K562 (cell line): ENCODE data around the gene SLC5A2. TPM values are rescaled to one million over a fixed set of nuclear protein-coding genes. Genes with fewer than 3 reads are reported as not detected.

Experiments
- CBFB ChIP-seq: sonication (generic); formaldehyde crosslinking; IDR thresholded peaks from 2 replicates; pipeline ENCODE4 v1.4.0; 2020; ENCODE audit warnings: mild to moderate bottlenecking, missing genetic modification reagents
- FOXA3 ChIP-seq, 2 experiments: fragments of 450-650 bp in 1 of 2; sonication (generic) in 1 of 2; formaldehyde crosslinking; IDR thresholded peaks in 1 of 2; conservative IDR thresholded peaks in 1 of 2; 2 replicates each; pipeline versions ENCODE4 v1.4.0 to v1.8.0; 2020 to 2022; ENCODE audit warnings: mild to moderate bottlenecking in 2 of 2, missing genetic modification reagents in 1 of 2
- GTF2F1 ChIP-seq: IDR thresholded peaks from 2 replicates; pipeline ENCODE4 v1.6.1; 2011; ENCODE audit warnings: low read depth, low read length, improper control_type of control experiment
- JUN ChIP-seq, 2 experiments: sonication (generic) in 1 of 2; formaldehyde crosslinking in 1 of 2; IDR thresholded peaks; 2 replicates each; pipeline versions ENCODE4 v1.6.1 to v1.8.0; 2012 to 2022; ENCODE audit warnings: borderline replicate concordance in 2 of 2, mild to moderate bottlenecking in 2 of 2, improper control_type of control experiment in 1 of 2, low read depth in 1 of 2, low read length in 1 of 2, missing genetic modification reagents in 1 of 2
- KLF13 ChIP-seq: fragments of 450-650 bp; IDR thresholded peaks from 2 replicates; pipeline ENCODE4 v1.6.1; 2016; ENCODE audit warnings: missing genetic modification characterization, low read depth, mild to moderate bottlenecking, missing compliant biosample characterization, moderate library complexity, borderline replicate concordance
- MLLT1 ChIP-seq, 2 experiments: fragments of 450-650 bp; IDR thresholded peaks; 2 replicates each; pipeline ENCODE4 v1.6.1; 2016
- MLX ChIP-seq, 2 experiments: fragments of 450-650 bp in 1 of 2; sonication (generic) in 1 of 2; formaldehyde crosslinking; conservative IDR thresholded peaks; 2 replicates each; pipeline versions ENCODE4 v1.4.0 to v1.8.1; 2020 to 2022; ENCODE audit warnings: mild to moderate bottlenecking in 1 of 2, missing genetic modification reagents in 1 of 2
- NFIC ChIP-seq: fragments of 450-650 bp; IDR thresholded peaks from 2 replicates; pipeline ENCODE4 v1.6.1; 2017; ENCODE audit warnings: mild to moderate bottlenecking, inconsistent platforms
- NFYB ChIP-seq: IDR thresholded peaks from 2 replicates; pipeline ENCODE4 v1.6.1; 2011; ENCODE audit warnings: mild to moderate bottlenecking, moderate library complexity; ENCODE audit not compliant: insufficient read length; ENCODE audit errors: extremely low read depth
- RBM14 ChIP-seq: fragments of 200-400 bp; formaldehyde crosslinking; IDR thresholded peaks from 2 replicates; pipeline ENCODE4 v1.6.1; 2018; ENCODE audit warnings: low read depth, mild to moderate bottlenecking, low read length, moderate library complexity, borderline replicate concordance; ENCODE audit not compliant: insufficient read depth
- SMARCC2 ChIP-seq: fragments of 450-650 bp; IDR thresholded peaks from 2 replicates; pipeline ENCODE4 v1.6.1; 2017; ENCODE audit warnings: antibody characterized with exemption, moderate library complexity, mild to moderate bottlenecking, low read depth
- TAF7 ChIP-seq: fragments of 450-650 bp; IDR thresholded peaks from 2 replicates; pipeline ENCODE4 v1.6.1; 2016; ENCODE audit warnings: missing genetic modification characterization, missing compliant biosample characterization
- TAL1 ChIP-seq: fragments of 450-650 bp; IDR thresholded peaks from 2 replicates; pipeline ENCODE4 v1.6.1; 2016; ENCODE audit warnings: mild to moderate bottlenecking
- TRIM25 ChIP-seq: fragments of 450-650 bp; IDR thresholded peaks from 2 replicates; pipeline ENCODE4 v1.7.0; 2016; ENCODE audit warnings: borderline replicate concordance
- ZNF707 ChIP-seq: fragments of 250-450 bp; sonication (Bioruptor Pico); conservative IDR thresholded peaks from 2 replicates; pipeline ENCODE4 v1.8.0; 2022; ENCODE audit warnings: inconsistent platforms, mild to moderate bottlenecking, moderate library complexity
- polyA plus RNA-seq, 8 experiments: library from polyadenylated mRNA; depleted of rRNA in 4 of 8; stranded (reverse) in 5 of 8; unstranded in 3 of 8; fragments of >200 nt; fragmentation: Nextera tagmentation in 2 of 8; fragmentation: Illumina TruSeq in 1 of 8; extraction: Ambion mirVana in 2 of 8; extraction: Trizol in 1 of 8; gene quantifications; 2 replicates each; pipeline versions ENCODE4 v1.2.1 to v1.2.3, GENCODE V29; 2011 to 2014; ENCODE audit warnings: inconsistent platforms in 1 of 8, missing spikeins in 1 of 8
- total RNA-seq, 7 experiments: library from RNA; depleted of rRNA in 6 of 7; stranded (reverse); fragments of >200 nt in 6 of 7; fragmentation: Illumina TruSeq in 2 of 7; extraction: Trizol in 2 of 7; gene quantifications; 2 replicates each; pipeline versions ENCODE4 v1.2.1 to v1.2.3, GENCODE V29; 2011 to 2021; ENCODE audit warnings: low replicate concordance in 1 of 7
- TF ChIP-seq, protein P1 (sequence below): sonication (generic); formaldehyde crosslinking; IDR thresholded peaks from 2 replicates; pipeline ENCODE4 v1.8.0; 2022; ENCODE audit warnings: missing genetic modification reagents, mild to moderate bottlenecking, borderline replicate concordance

SLC5A2 gene
- total and polyA plus RNA-seq, 9 of the 15 experiments (the other 6 are each of a cell fraction or from before 2014, with no cell fraction given), result 0.07 to 2.7 (median 2.2) TPM; not detected in 6

GRCh38 chr16:31480851-31481536 lies 1.9 kb upstream of the SLC5A2 start (continued):
- TF ChIP-seq TRIM25, result no peak
- TF ChIP-seq SMARCC2, result no peak
- TF ChIP-seq FOXA3 (CRISPR knock-in tag; conservative IDR thresholded peaks at IDR 0.05 in 1 of 2, IDR thresholded peaks at IDR 0.05 in 1 of 2), result no peak
- TF ChIP-seq MLX (CRISPR knock-in tag; conservative IDR thresholded peaks at IDR 0.05), result no peak
- TF ChIP-seq TAL1, result no peak
- no peak for TF ChIP-seq NFYB
- no peak for TF ChIP-seq TAF7 (tag)
- no peak for TF ChIP-seq KLF13 (tag)
- TF ChIP-seq, protein P1, sequence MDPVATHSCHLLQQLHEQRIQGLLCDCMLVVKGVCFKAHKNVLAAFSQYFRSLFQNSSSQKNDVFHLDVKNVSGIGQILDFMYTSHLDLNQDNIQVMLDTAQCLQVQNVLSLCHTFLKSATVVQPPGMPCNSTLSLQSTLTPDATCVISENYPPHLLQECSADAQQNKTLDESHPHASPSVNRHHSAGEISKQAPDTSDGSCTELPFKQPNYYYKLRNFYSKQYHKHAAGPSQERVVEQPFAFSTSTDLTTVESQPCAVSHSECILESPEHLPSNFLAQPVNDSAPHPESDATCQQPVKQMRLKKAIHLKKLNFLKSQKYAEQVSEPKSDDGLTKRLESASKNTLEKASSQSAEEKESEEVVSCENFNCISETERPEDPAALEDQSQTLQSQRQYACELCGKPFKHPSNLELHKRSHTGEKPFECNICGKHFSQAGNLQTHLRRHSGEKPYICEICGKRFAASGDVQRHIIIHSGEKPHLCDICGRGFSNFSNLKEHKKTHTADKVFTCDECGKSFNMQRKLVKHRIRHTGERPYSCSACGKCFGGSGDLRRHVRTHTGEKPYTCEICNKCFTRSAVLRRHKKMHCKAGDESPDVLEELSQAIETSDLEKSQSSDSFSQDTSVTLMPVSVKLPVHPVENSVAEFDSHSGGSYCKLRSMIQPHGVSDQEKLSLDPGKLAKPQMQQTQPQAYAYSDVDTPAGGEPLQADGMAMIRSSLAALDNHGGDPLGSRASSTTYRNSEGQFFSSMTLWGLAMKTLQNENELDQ (CRISPR knock-in tag), result no peak
- TF ChIP-seq ZNF707 (CRISPR knock-in tag), result no peak
- no peak for TF ChIP-seq GTF2F1
- TF ChIP-seq NFIC, result peak; percentile 94
- no peak for TF ChIP-seq RBM14
- TF ChIP-seq JUN (IDR thresholded peaks at IDR 0.05; ENCODE audit: borderline replicate concordance, low read depth, low read length), result no peak
- no peak for TF ChIP-seq JUN (CRISPR knock-in tag; IDR thresholded peaks at IDR 0.05; ENCODE audit: borderline replicate concordance)
- no peak for TF ChIP-seq CBFB (CRISPR knock-in tag)
- no peak for TF ChIP-seq MLLT1 (IDR thresholded peaks at IDR 0.05)
